HG02588 (cell line): ENCODE data around the gene GAREM2.

Experiments used
- ATAC-seq: cut with Tn5 transposase; IDR thresholded peaks from one replicate; pipeline ENCODE4 v1.9.1; 2021; ENCODE audit warnings: mild to moderate bottlenecking, moderate library complexity; ENCODE audit not compliant: unreplicated experiment

GAREM2 gene

GRCh38 chr2:26224095-26224494 lies 51.2 kb downstream of the GAREM2 start:
- no peak for ATAC-seq

GRCh38 chr2:26229595-26229994 lies 56.7 kb downstream of the GAREM2 start:
- ATAC-seq, result no peak

GRCh38 chr2:26230806-26231205 lies 57.9 kb downstream of the GAREM2 start:
- no peak for ATAC-seq

- ATAC-seq, result no peak
These were observed 62.2 kb downstream of the GAREM2 start for GRCh38 chr2:26235089-26235488.

- no peak for ATAC-seq
These were observed 65.0 kb downstream of the GAREM2 start for GRCh38 chr2:26237868-26238267.

GRCh38 chr2:26238311-26238958 lies 65.5 kb downstream of the GAREM2 start:
- no peak for ATAC-seq
